SKM-1 (cell line): Measurements from ENCODE around the gene SORCS2.

Experiments
- DNase-seq: peaks from one replicate; lab custom pipeline; 2025; ENCODE audit not compliant: unreplicated experiment; lab: John Stamatoyannopoulos, UW

SORCS2 gene

GRCh38 chr4:7319024-7319423, 126.7 kb downstream of the SORCS2 start:
- no peak for DNase-seq

GRCh38 chr4:7320206-7320797, 128.0 kb downstream of the SORCS2 start:
- no peak for DNase-seq

- DNase-seq = no peak
Measured at GRCh38 chr4:7322166-7322991, 130.0 kb downstream of the SORCS2 start.

GRCh38 chr4:7323461-7323871, 131.1 kb downstream of the SORCS2 start:
- no peak for DNase-seq

- no peak for DNase-seq
Measured at GRCh38 chr4:7323872-7324650, 131.7 kb downstream of the SORCS2 start.

GRCh38 chr4:7324651-7325121, 132.3 kb downstream of the SORCS2 start:
- no peak for DNase-seq

- no peak for DNase-seq
Measured at GRCh38 chr4:7325541-7325940, 133.2 kb downstream of the SORCS2 start.

- no peak for DNase-seq
Measured at GRCh38 chr4:7326306-7326692, 134.0 kb downstream of the SORCS2 start.

GRCh38 chr4:7326693-7327340, 134.5 kb downstream of the SORCS2 start:
- DNase-seq = no peak

- no peak for DNase-seq
Measured at GRCh38 chr4:7327341-7327885, 135.1 kb downstream of the SORCS2 start.

GRCh38 chr4:7328162-7328912, 136.0 kb downstream of the SORCS2 start:
- DNase-seq = no peak

GRCh38 chr4:7328913-7329638, 136.7 kb downstream of the SORCS2 start:
- no peak for DNase-seq

GRCh38 chr4:7330031-7330596, 137.8 kb downstream of the SORCS2 start:
- no peak for DNase-seq

GRCh38 chr4:7330811-7331681, 138.7 kb downstream of the SORCS2 start:
- DNase-seq = no peak

- DNase-seq = no peak
Measured at GRCh38 chr4:7331682-7332000, 139.3 kb downstream of the SORCS2 start.

GRCh38 chr4:7332216-7333023, 140.1 kb downstream of the SORCS2 start:
- DNase-seq = no peak

- no peak for DNase-seq
Measured at GRCh38 chr4:7333024-7333780, 140.9 kb downstream of the SORCS2 start.
